BJ (cell line): Measurements from ENCODE around the gene SERPINA12. TPM values are rescaled to one million over a fixed set of nuclear protein-coding genes. Genes with fewer than 3 reads are reported as not detected.

Experiments
- CTCF ChIA-PET: fragments of 350-600 bp; formaldehyde crosslinking; extraction: SDS; loops from one replicate; lab custom pipeline; 2021; ENCODE audit warnings: antibody characterized with exemption, inconsistent platforms; lab: Yijun Ruan, JAX
- POLR2A ChIA-PET: fragments of 300-600 bp; sonication (Branson Sonifier 250); formaldehyde crosslinking; extraction: SDS; loops from one replicate; lab custom pipeline; 2021; ENCODE audit warnings: antibody characterized with exemption; lab: Charles Lee
- DNase-seq: peaks from one replicate; pipeline ENCODE4 v3.0.0-alpha.2; 2011; ENCODE audit warnings: low read depth
- H3K27me3 ChIP-seq: 2 replicates; pipeline ENCODE4 v1.6.0; 2011; ENCODE audit warnings: low read length; ENCODE audit not compliant: control insufficient read depth, insufficient read depth
- H3K36me3 ChIP-seq: 2 replicates; pipeline ENCODE4 v1.5.1; 2011; ENCODE audit warnings: low read length; ENCODE audit not compliant: control insufficient read depth, insufficient read depth
- H3K4me3 ChIP-seq: 2 replicates; pipeline ENCODE4 v1.5.1; 2011; ENCODE audit warnings: low read depth, mild to moderate bottlenecking, control low read depth, low read length
- CTCF ChIP-seq: IDR thresholded peaks from 2 replicates; pipeline ENCODE4 v1.5.1; 2011; ENCODE audit warnings: low read depth, mild to moderate bottlenecking, control low read depth, inconsistent platforms, low read length, moderate library complexity; ENCODE audit not compliant: insufficient read depth
- polyA plus RNA-seq: library from polyadenylated mRNA; depleted of rRNA; stranded (reverse); fragments of >200 nt; gene quantifications from 2 replicates; pipeline ENCODE4 v1.2.3, GENCODE V29; 2011

The SERPINA12 gene
- polyA plus RNA-seq, 1 experiment: not detected

- DNase-seq: no peak
- Histone ChIP-seq H3K27me3 (no peaks in the 10 kb centered on the region), H3K36me3 (no peaks in the 10 kb centered on the region), H3K4me3 (no peak overlapping the region)
- ChIA-PET POLR2A (no interaction called here), CTCF (no interaction called here)
- no peak for TF ChIP-seq CTCF
Measured at GRCh38 chr14:94524093-94524492, 14.8 kb upstream of the SERPINA12 start.

- H3K27me3 ChIP-seq: no peaks in the 10 kb centered on the region
- CTCF ChIA-PET: interaction anchor here (1.7 kb wide), 1 partner anchor 37 kb away, joined by 5 read pairs; no protein-coding TSS in a partner anchor
- no peak overlapping the region for H3K4me3 ChIP-seq
- no peak for TF ChIP-seq CTCF
- H3K36me3 ChIP-seq: no peaks in the 10 kb centered on the region
- POLR2A ChIA-PET: no interaction called here
- no peak for DNase-seq
Measured at GRCh38 chr14:94523265-94523664, 14.0 kb upstream of the SERPINA12 start.

- Histone ChIP-seq H3K27me3 (no peaks in the 10 kb centered on the region), H3K36me3 (no peaks in the 10 kb centered on the region), H3K4me3 (no peak overlapping the region)
- ChIA-PET POLR2A (no interaction called here), CTCF (interaction anchor here (1.4 to 1.7 kb wide), 2 partner anchors 27 to 36 kb away, joined by 5 to 6 read pairs; no protein-coding TSS in a partner anchor)
- no peak for TF ChIP-seq CTCF
- DNase-seq: no peak
Measured at GRCh38 chr14:94522115-94522724, 13.0 kb upstream of the SERPINA12 start.

GRCh38 chr14:94521375-94522114, 12.3 kb upstream of the SERPINA12 start:
- POLR2A ChIA-PET: no interaction called here
- Histone ChIP-seq H3K4me3 (no peak overlapping the region), H3K27me3 (no peaks in the 10 kb centered on the region), H3K36me3 (no peaks in the 10 kb centered on the region)
- TF ChIP-seq CTCF: no peak
- no peak for DNase-seq
- CTCF ChIA-PET: interaction anchor here (1.4 to 1.7 kb wide), 2 partner anchors 28 to 35 kb away, joined by 5 to 6 read pairs; no protein-coding TSS in a partner anchor

GRCh38 chr14:94517641-94518257, 8.5 kb upstream of the SERPINA12 start:
- CTCF ChIA-PET: no interaction called here
- H3K4me3 ChIP-seq: no peak overlapping the region
- POLR2A ChIA-PET: no interaction called here
- no peak for TF ChIP-seq CTCF
- H3K27me3 ChIP-seq: no peaks in the 10 kb centered on the region
- no peaks in the 10 kb centered on the region for H3K36me3 ChIP-seq
- no peak for DNase-seq
